H9 (cell line): ENCODE data around the gene KLC4. TPM values are rescaled to one million over a fixed set of nuclear protein-coding genes. Genes with fewer than 3 reads are reported as not detected.

Experiments used
- DNase-seq: peaks from one replicate; pipeline ENCODE4 v3.0.0-alpha.2; 2017
- H2AFZ ChIP-seq: one replicate; pipeline ENCODE4 v1.6.1; 2013; ENCODE audit warnings: mild to moderate bottlenecking, low read length, control low read depth, moderate library complexity
- H2AK5ac ChIP-seq: 2 replicates; pipeline ENCODE4 v1.6.1; 2013; ENCODE audit warnings: low read length, control low read depth, mixed read lengths; ENCODE audit not compliant: insufficient read length
- H2BK120ac ChIP-seq: one replicate; pipeline ENCODE4 v1.6.1; 2013; ENCODE audit warnings: low read depth, mild to moderate bottlenecking, low read length, control low read depth, inconsistent platforms; ENCODE audit not compliant: poor library complexity, severe bottlenecking
- H2BK12ac ChIP-seq: 2 replicates; pipeline ENCODE4 v1.6.1; 2013; ENCODE audit warnings: low read length, control low read depth, mixed read lengths, low read depth; ENCODE audit not compliant: insufficient read length
- H2BK15ac ChIP-seq: 2 replicates; pipeline ENCODE4 v1.6.1; 2013; ENCODE audit warnings: low read depth, low read length, control low read depth
- H2BK20ac ChIP-seq: one replicate; pipeline ENCODE4 v1.6.1; 2013; ENCODE audit warnings: low read depth, mild to moderate bottlenecking, low read length, control low read depth, inconsistent platforms; ENCODE audit not compliant: poor library complexity, severe bottlenecking
- H2BK5ac ChIP-seq: 2 replicates; pipeline ENCODE4 v1.6.1; 2013; ENCODE audit warnings: low read length, control low read depth, mixed read lengths; ENCODE audit not compliant: insufficient read length
- H3K14ac ChIP-seq: 2 replicates; pipeline ENCODE4 v1.6.1; 2013; ENCODE audit warnings: low read length, control low read depth; ENCODE audit not compliant: insufficient read depth
- H3K18ac ChIP-seq: 2 replicates; pipeline ENCODE4 v1.6.1; 2013; ENCODE audit warnings: low read depth, mild to moderate bottlenecking, mixed read lengths, low read length, control low read depth; ENCODE audit not compliant: insufficient read length
- H3K23ac ChIP-seq: 2 replicates; pipeline ENCODE4 v1.6.1; 2013; ENCODE audit warnings: low read length, control low read depth, mixed read lengths, low read depth; ENCODE audit not compliant: insufficient read length
- H3K23me2 ChIP-seq: 2 replicates; pipeline ENCODE4 v1.6.1; 2013; ENCODE audit warnings: low read depth, mild to moderate bottlenecking, mixed read lengths, low read length, control low read depth; ENCODE audit not compliant: insufficient read length, poor library complexity, severe bottlenecking
- H3K27ac ChIP-seq: 2 replicates; pipeline ENCODE4 v1.5.1; 2013; ENCODE audit warnings: low read length, control low read depth, mixed read lengths, low read depth; ENCODE audit not compliant: insufficient read length
- H3K27me3 ChIP-seq: 2 replicates; pipeline ENCODE4 v1.6.1; 2013; ENCODE audit warnings: low read length, control low read depth, inconsistent platforms; ENCODE audit not compliant: insufficient read depth
- H3K4ac ChIP-seq: 2 replicates; pipeline ENCODE4 v1.6.1; 2013; ENCODE audit warnings: low read depth, mild to moderate bottlenecking, control low read depth, inconsistent platforms, low read length, moderate library complexity
- H3K4me1 ChIP-seq: 2 replicates; pipeline ENCODE4 v1.6.1; 2013; ENCODE audit warnings: low read length, control low read depth, inconsistent platforms; ENCODE audit not compliant: insufficient read depth
- H3K4me2 ChIP-seq: 2 replicates; pipeline ENCODE4 v1.6.1; 2013; ENCODE audit warnings: low read length, control low read depth, mixed read lengths; ENCODE audit not compliant: insufficient read length, insufficient read depth
- H3K56ac ChIP-seq: 2 replicates; pipeline ENCODE4 v1.6.1; 2013; ENCODE audit warnings: low read depth, mild to moderate bottlenecking, mixed read lengths, low read length, control low read depth; ENCODE audit not compliant: insufficient read length
- H3K79me1 ChIP-seq: 2 replicates; pipeline ENCODE4 v1.6.1; 2013; ENCODE audit warnings: low read depth, mild to moderate bottlenecking, moderate library complexity, low read length, control low read depth, inconsistent platforms; ENCODE audit not compliant: insufficient read depth, poor library complexity, severe bottlenecking
- H3K79me2 ChIP-seq: 2 replicates; pipeline ENCODE4 v1.6.1; 2013; ENCODE audit warnings: low read length, control low read depth, inconsistent platforms; ENCODE audit not compliant: insufficient read depth
- H3K9ac ChIP-seq: 2 replicates; pipeline ENCODE4 v1.6.1; 2013; ENCODE audit warnings: low read length, control low read depth, mixed read lengths; ENCODE audit not compliant: insufficient read length; ENCODE audit errors: extremely low read depth
- H3K9me3 ChIP-seq: one replicate; pipeline ENCODE4 v1.6.1; 2013; ENCODE audit warnings: low read depth, low read length, inconsistent platforms; ENCODE audit not compliant: control insufficient read depth
- H3T11ph ChIP-seq: one replicate; pipeline ENCODE4 v1.6.1; 2013; ENCODE audit warnings: mild to moderate bottlenecking, low read length, control low read depth, inconsistent platforms
- H4K20me1 ChIP-seq: one replicate; pipeline ENCODE4 v1.6.1; 2013; ENCODE audit not compliant: control insufficient read depth, insufficient read length, insufficient read depth
- H4K5ac ChIP-seq: 2 replicates; pipeline ENCODE4 v1.6.1; 2013; ENCODE audit warnings: low read depth, mild to moderate bottlenecking, mixed read lengths, low read length, control low read depth; ENCODE audit not compliant: insufficient read length
- H4K8ac ChIP-seq: replicated peaks from 2 replicates; pipeline ENCODE4 v1.6.1; 2013; ENCODE audit warnings: low read length, control low read depth, mixed read lengths, low read depth; ENCODE audit not compliant: insufficient read length
- H4K91ac ChIP-seq: 2 replicates; pipeline ENCODE4 v1.6.1; 2013; ENCODE audit warnings: low read depth, mild to moderate bottlenecking, moderate library complexity, mixed read lengths, low read length, control low read depth; ENCODE audit not compliant: insufficient read length
- H3K27ac Mint-ChIP-seq, 3 experiments: 2 replicates in 2 of 3; 3 replicates in 1 of 3; pipeline ENCODE4 v1.8.0; 2020 to 2021; ENCODE audit warnings: mixed read lengths in 3 of 3, mild to moderate bottlenecking in 1 of 3, moderate library complexity in 1 of 3
- H3K27me3 Mint-ChIP-seq: 2 replicates; pipeline ENCODE4 v1.8.0; 2021; ENCODE audit warnings: low read depth, mild to moderate bottlenecking, moderate library complexity, mixed read lengths
- H3K36me3 Mint-ChIP-seq, 3 experiments: 2 replicates in 2 of 3; 3 replicates in 1 of 3; pipeline ENCODE4 v1.8.0; 2020 to 2021; ENCODE audit warnings: low read depth in 3 of 3, mixed read lengths in 3 of 3; ENCODE audit not compliant: insufficient read depth in 1 of 3
- H3K4me1 Mint-ChIP-seq, 2 experiments: 2 replicates each; pipeline ENCODE4 v1.8.0; 2020; ENCODE audit warnings: mixed read lengths in 2 of 2
- H3K4me3 Mint-ChIP-seq, 2 experiments: 2 replicates in 1 of 2; 3 replicates in 1 of 2; pipeline ENCODE4 v1.8.0; 2020 to 2021; ENCODE audit warnings: mild to moderate bottlenecking in 2 of 2, mixed read lengths in 2 of 2, moderate library complexity in 1 of 2
- H3K9me3 Mint-ChIP-seq, 2 experiments: 2 replicates in 1 of 2; 3 replicates in 1 of 2; pipeline ENCODE4 v1.8.0; 2020; ENCODE audit warnings: mild to moderate bottlenecking in 2 of 2, mixed read lengths in 2 of 2, moderate library complexity in 1 of 2
- WGBS: extraction: QIAGEN DNeasy Blood & Tissue Kit; methylation state at CpG from one replicate; pipeline ENCODE4 v1.1.7; 2013; ENCODE audit warnings: missing lambda C conversion rate, low lambda C conversion rate, mixed read lengths; ENCODE audit not compliant: insufficient read length; ENCODE audit errors: extremely low coverage; 5-methylcytosine and 5-hydroxymethylcytosine counted together
- total RNA-seq: library from RNA; stranded (reverse); gene quantifications from 2 replicates; pipeline ENCODE4 v1.2.1, GENCODE V29; 2021
- TF ChIP-seq, protein P1 (sequence below): fragments of 200-600 bp; sonication (generic); conservative IDR thresholded peaks from 3 replicates; pipeline ENCODE4 v1.8.0; 2021; ENCODE audit warnings: antibody characterized with exemption, mild to moderate bottlenecking

Gene KLC4
- total RNA-seq, 1 experiment from 2014 or later: 29.7 TPM

DNA sequence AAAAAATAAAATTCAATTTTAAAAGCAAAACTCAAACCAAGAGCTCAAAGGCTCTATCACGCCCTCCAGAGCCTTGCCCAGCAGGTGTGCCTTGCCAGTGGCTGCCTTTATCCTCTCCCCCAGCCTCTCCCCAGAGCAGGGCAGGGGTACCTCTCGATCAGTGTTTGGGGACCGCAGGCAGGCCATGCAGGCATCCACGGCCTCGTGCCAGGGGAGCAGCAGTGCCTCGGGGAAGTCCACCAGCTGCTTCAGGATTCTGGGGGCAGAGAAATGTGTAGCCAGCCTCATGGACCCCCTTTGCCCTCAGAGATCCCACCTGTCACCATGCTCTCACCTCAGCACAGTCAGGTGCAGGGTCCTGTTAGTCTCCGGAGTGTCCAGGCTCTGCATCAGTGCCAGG, 11.4 kb upstream of the KLC4 start:
- Mint-ChIP-seq H3K36me3 (peaks cover 23 to 80% (median 78%) of the 10 kb centered on the region in 3 experiments), H3K4me1 (peaks cover 14 to 16% of the 10 kb centered on the region in 2 experiments), H3K4me3 (no peak overlapping the region; a peak in 1 of 5 replicates), H3K9me3 (no peaks in the 10 kb centered on the region; a peak in 1 of 5 replicates), H3K27me3 (no peaks in the 10 kb centered on the region; the same call in 1 of the 2 replicates), H3K27ac (no peak overlapping the region)
- no peak overlapping the region for H3K14ac ChIP-seq
- H2AFZ ChIP-seq: no peak overlapping the region
- H2AK5ac ChIP-seq: no peak overlapping the region
- no peak overlapping the region for H3K23ac ChIP-seq
- H3K56ac ChIP-seq: no peak overlapping the region
- H4K5ac ChIP-seq: no peak overlapping the region
- H3K9ac ChIP-seq: no peak overlapping the region
- no peak overlapping the region for H3K18ac ChIP-seq
- no peak overlapping the region for H3K27ac ChIP-seq
- no peaks in the 10 kb centered on the region for H4K20me1 ChIP-seq
- H2BK5ac ChIP-seq: no peak overlapping the region
- H3K4ac ChIP-seq: no peak overlapping the region
- H2BK120ac ChIP-seq: no peak overlapping the region
- H3K4me2 ChIP-seq: no peak overlapping the region
- H3K4me1 ChIP-seq: no peaks in the 10 kb centered on the region
- no peak overlapping the region for H4K91ac ChIP-seq
- H3K79me2 ChIP-seq: no peaks in the 10 kb centered on the region
- DNase-seq: peak; percentile 19
- H3K79me1 ChIP-seq: no peaks in the 10 kb centered on the region
- H3K23me2 ChIP-seq: peaks cover 3% of the 10 kb centered on the region
- H3K27me3 ChIP-seq: no peaks in the 10 kb centered on the region
- no peak overlapping the region for H2BK15ac ChIP-seq
- no peak overlapping the region for H3T11ph ChIP-seq
- H4K8ac ChIP-seq: no peak overlapping the region
- TF ChIP-seq, protein P1, sequence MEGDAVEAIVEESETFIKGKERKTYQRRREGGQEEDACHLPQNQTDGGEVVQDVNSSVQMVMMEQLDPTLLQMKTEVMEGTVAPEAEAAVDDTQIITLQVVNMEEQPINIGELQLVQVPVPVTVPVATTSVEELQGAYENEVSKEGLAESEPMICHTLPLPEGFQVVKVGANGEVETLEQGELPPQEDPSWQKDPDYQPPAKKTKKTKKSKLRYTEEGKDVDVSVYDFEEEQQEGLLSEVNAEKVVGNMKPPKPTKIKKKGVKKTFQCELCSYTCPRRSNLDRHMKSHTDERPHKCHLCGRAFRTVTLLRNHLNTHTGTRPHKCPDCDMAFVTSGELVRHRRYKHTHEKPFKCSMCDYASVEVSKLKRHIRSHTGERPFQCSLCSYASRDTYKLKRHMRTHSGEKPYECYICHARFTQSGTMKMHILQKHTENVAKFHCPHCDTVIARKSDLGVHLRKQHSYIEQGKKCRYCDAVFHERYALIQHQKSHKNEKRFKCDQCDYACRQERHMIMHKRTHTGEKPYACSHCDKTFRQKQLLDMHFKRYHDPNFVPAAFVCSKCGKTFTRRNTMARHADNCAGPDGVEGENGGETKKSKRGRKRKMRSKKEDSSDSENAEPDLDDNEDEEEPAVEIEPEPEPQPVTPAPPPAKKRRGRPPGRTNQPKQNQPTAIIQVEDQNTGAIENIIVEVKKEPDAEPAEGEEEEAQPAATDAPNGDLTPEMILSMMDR: no peak
- no peak overlapping the region for H2BK12ac ChIP-seq
- H2BK20ac ChIP-seq: no peak overlapping the region
- no peaks in the 10 kb centered on the region for H3K9me3 ChIP-seq
- no CpG with 5 or more reads among the region's 7 CpGs for WGBS
